ENCODE measurements around the gene SLC44A3.

DNA sequence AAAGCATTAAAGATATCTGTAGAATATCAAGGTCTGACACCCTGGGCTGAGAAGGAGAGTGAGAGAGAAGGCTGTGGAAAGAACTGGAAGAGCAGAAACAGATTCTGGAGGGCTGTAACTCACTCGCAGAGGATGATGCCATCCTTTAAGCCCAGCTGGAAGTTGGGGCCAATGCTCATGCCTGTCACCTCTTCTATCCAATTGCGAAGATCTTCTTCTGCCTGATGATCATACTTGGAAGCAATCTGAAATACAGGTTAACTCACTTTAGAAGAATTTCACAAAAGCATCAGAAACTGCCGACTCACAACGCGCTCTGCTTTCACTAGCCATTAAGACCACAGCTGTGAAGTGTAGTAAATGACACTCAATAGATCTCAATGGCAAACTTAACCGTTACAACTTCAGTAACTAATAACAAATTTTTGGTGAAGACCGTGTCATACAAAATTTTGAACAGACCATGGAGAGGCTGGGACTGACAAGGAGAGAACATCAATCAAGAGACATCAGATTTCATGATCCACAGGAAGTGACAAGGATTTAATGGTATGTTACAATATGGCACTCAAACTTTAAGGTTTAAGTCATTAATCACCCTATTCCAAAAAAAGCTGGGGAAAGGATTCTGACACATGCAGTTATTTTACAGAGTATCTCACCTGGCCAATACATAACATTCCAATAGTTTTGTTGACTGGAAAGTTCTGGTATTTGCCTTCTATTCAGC lies 83.3 kb downstream of the SLC44A3 start:
- no peak for TF ChIP-seq CTCF (IDR thresholded peaks at IDR 0.05)
- TF ChIP-seq POLR2AphosphoS5 (IDR thresholded peaks at IDR 0.05), result no peak
- TF ChIP-seq POLR2A (IDR thresholded peaks at IDR 0.05), result no peak
- no peak for TF ChIP-seq EP300 (IDR thresholded peaks at IDR 0.05)
